GM23338 (cell line): ENCODE data around the gene IGSF9B. TPM values are rescaled to one million over a fixed set of nuclear protein-coding genes. Genes with fewer than 3 reads are reported as not detected.

Experiments used
- ATAC-seq: fragments of 200-7000 bp; cut with Tn5 transposase; 3 replicates; pipeline ENCODE4 v1.9.1; 2020
- DNase-seq: peaks from one replicate; pipeline ENCODE4 v3.0.0-alpha.2; 2015; ENCODE audit warnings: low spot score
- H2AFZ ChIP-seq: fragments of 200-600 bp; sonication (generic); 2 replicates; pipeline ENCODE4 v1.8.0; 2016; ENCODE audit warnings: antibody characterized with exemption, mild to moderate bottlenecking, moderate library complexity
- H3F3A ChIP-seq: fragments of 200-600 bp; sonication (generic); replicated peaks from 2 replicates; pipeline ENCODE4 v1.8.0; 2017; ENCODE audit warnings: antibody characterized with exemption, mixed run types, low read depth
- H3K27ac ChIP-seq: fragments of 200-600 bp; sonication (generic); 2 replicates; pipeline ENCODE4 v1.6.1; 2016; ENCODE audit warnings: low read depth
- H3K27me3 ChIP-seq: fragments of 200-600 bp; sonication (generic); 2 replicates; pipeline ENCODE4 v1.8.0; 2016; ENCODE audit warnings: mild to moderate bottlenecking, mixed run types, moderate library complexity; ENCODE audit not compliant: insufficient read depth
- H3K36me3 ChIP-seq: fragments of 200-600 bp; sonication (generic); 2 replicates; pipeline ENCODE4 v1.8.0; 2016; ENCODE audit warnings: mild to moderate bottlenecking; ENCODE audit not compliant: insufficient read depth
- H3K4me1 ChIP-seq: fragments of 200-600 bp; sonication (generic); 2 replicates; pipeline ENCODE4 v1.8.0; 2016; ENCODE audit warnings: mild to moderate bottlenecking, moderate library complexity; ENCODE audit not compliant: insufficient read depth
- H3K4me2 ChIP-seq: fragments of 200-600 bp; sonication (generic); 2 replicates; pipeline ENCODE4 v1.7.1; 2017; ENCODE audit warnings: mixed run types
- H3K4me3 ChIP-seq: fragments of 200-600 bp; sonication (generic); 2 replicates; pipeline ENCODE4 v1.6.1; 2016; ENCODE audit warnings: mixed run types
- H3K79me2 ChIP-seq: fragments of 200-600 bp; sonication (generic); replicated peaks from 2 replicates; pipeline ENCODE4 v1.8.0; 2017; ENCODE audit warnings: mild to moderate bottlenecking; ENCODE audit not compliant: insufficient read depth
- H3K9me2 ChIP-seq: fragments of 200-600 bp; sonication (generic); 2 replicates; pipeline ENCODE4 v1.8.0; 2017; ENCODE audit not compliant: insufficient read depth
- H4K20me1 ChIP-seq: fragments of 200-600 bp; sonication (generic); replicated peaks from 2 replicates; pipeline ENCODE4 v1.8.0; 2017; ENCODE audit warnings: mild to moderate bottlenecking; ENCODE audit not compliant: insufficient read depth
- H3K27ac Mint-ChIP-seq: 2 replicates; pipeline ENCODE4 v1.8.0; 2020; ENCODE audit warnings: inconsistent platforms, mild to moderate bottlenecking, moderate library complexity, mixed read lengths
- H3K27me3 Mint-ChIP-seq: 3 replicates; pipeline ENCODE4 v1.8.0; 2022; ENCODE audit warnings: low read depth, mild to moderate bottlenecking, moderate library complexity, mixed read lengths, inconsistent platforms; ENCODE audit not compliant: insufficient read depth, poor library complexity
- H3K36me3 Mint-ChIP-seq: 3 replicates; pipeline ENCODE4 v1.8.0; 2021; ENCODE audit warnings: low read depth, mild to moderate bottlenecking, inconsistent platforms, moderate library complexity, mixed read lengths
- H3K4me1 Mint-ChIP-seq: 3 replicates; pipeline ENCODE4 v1.8.0; 2020; ENCODE audit warnings: mild to moderate bottlenecking, inconsistent platforms, mixed read lengths
- H3K4me3 Mint-ChIP-seq: 3 replicates; pipeline ENCODE4 v1.8.0; 2021; ENCODE audit warnings: moderate library complexity, mild to moderate bottlenecking, inconsistent platforms, mixed read lengths
- H3K9me3 Mint-ChIP-seq: 3 replicates; pipeline ENCODE4 v1.8.0; 2020; ENCODE audit warnings: moderate library complexity, mild to moderate bottlenecking, inconsistent platforms, mixed read lengths
- CREB1 ChIP-seq: fragments of 250-450 bp; sonication (Bioruptor Pico); IDR thresholded peaks from 2 replicates; pipeline ENCODE4 v1.5.0; 2020; ENCODE audit warnings: low read depth, mild to moderate bottlenecking, moderate library complexity
- ETS1 ChIP-seq: IDR thresholded peaks from 2 replicates; pipeline ENCODE4 v1.6.1; 2016; ENCODE audit warnings: antibody characterized with exemption
- EZH2 ChIP-seq: fragments of 200-600 bp; sonication (generic); IDR thresholded peaks from one replicate; pipeline ENCODE4 v1.8.0; 2017; ENCODE audit warnings: antibody characterized with exemption, mild to moderate bottlenecking, low read depth; ENCODE audit not compliant: unreplicated experiment
- JUNB ChIP-seq: IDR thresholded peaks from one replicate; pipeline ENCODE4 v1.6.1; 2016; ENCODE audit warnings: antibody characterized with exemption; ENCODE audit not compliant: unreplicated experiment
- NANOG ChIP-seq: IDR thresholded peaks from 2 replicates; pipeline ENCODE4 v1.6.1; 2016; ENCODE audit warnings: antibody characterized with exemption, borderline replicate concordance
- REST ChIP-seq: IDR thresholded peaks from one replicate; pipeline ENCODE4 v1.6.1; 2018; ENCODE audit warnings: antibody characterized with exemption; ENCODE audit not compliant: unreplicated experiment
- STAT1 ChIP-seq: IDR thresholded peaks from one replicate; pipeline ENCODE4 v1.6.1; 2016; ENCODE audit warnings: antibody characterized with exemption; ENCODE audit not compliant: unreplicated experiment
- ZNF114 ChIP-seq: fragments of 250-450 bp; sonication (Bioruptor Pico); IDR thresholded peaks from 2 replicates; pipeline ENCODE4 v1.5.0; 2020; ENCODE audit warnings: mild to moderate bottlenecking, moderate library complexity
- ZNF331 ChIP-seq: fragments of 250-450 bp; sonication (Bioruptor Pico); IDR thresholded peaks from 2 replicates; pipeline ENCODE4 v1.5.0; 2020; ENCODE audit warnings: low read depth, mild to moderate bottlenecking, moderate library complexity
- ZNF462 ChIP-seq: fragments of 250-450 bp; sonication (Bioruptor Pico); IDR thresholded peaks from 2 replicates; pipeline ENCODE4 v1.5.0; 2020; ENCODE audit warnings: mild to moderate bottlenecking, moderate library complexity
- polyA plus RNA-seq: library from polyadenylated mRNA; unstranded; fragments of >200 nt; fragmentation: Nextera tagmentation; extraction: Ambion mirVana; gene quantifications from 2 replicates; pipeline ENCODE4 v1.2.1, GENCODE V29; 2016
- total RNA-seq: library from RNA; depleted of rRNA; stranded (reverse); fragments of >200 nt; shearing (Covaris generic); gene quantifications from 2 replicates; pipeline ENCODE4 v1.2.3, GENCODE V29; 2014

IGSF9B gene
- total and polyA plus RNA-seq, 2 experiments from 2014 or later: 8.7 to 51.2 TPM

- Histone ChIP-seq H3F3A (no peaks in the 10 kb centered on the region), H4K20me1 (no peaks in the 10 kb centered on the region; the same call in 1 of the 2 replicates), H3K27ac (no peak overlapping the region), H3K36me3 (peaks cover 11% of the 10 kb centered on the region), H3K9me2 (no peaks in the 10 kb centered on the region), H3K79me2 (no peaks in the 10 kb centered on the region), H3K4me2 (no peak overlapping the region), H3K4me3 (no peak overlapping the region), H2AFZ (no peak overlapping the region), H3K27me3 (no peaks in the 10 kb centered on the region), H3K4me1 (no peaks in the 10 kb centered on the region)
- TF ChIP-seq REST: no peak
- no peak for TF ChIP-seq EZH2
- no peak for TF ChIP-seq CREB1 (CRISPR knock-in tag)
- no peak for TF ChIP-seq STAT1
- no peak for TF ChIP-seq JUNB
- no peak for TF ChIP-seq ZNF114 (CRISPR knock-in tag)
- no peak for TF ChIP-seq NANOG
- H3K36me3 Mint-ChIP-seq: peaks cover 68% of the 10 kb centered on the region
- peaks cover 3% of the 10 kb centered on the region for H3K27me3 Mint-ChIP-seq
- DNase-seq (no peak), ATAC-seq (no peak)
- H3K27ac Mint-ChIP-seq: no peak overlapping the region
- no peaks in the 10 kb centered on the region; the same call in 2 of the 3 replicates for H3K4me1 Mint-ChIP-seq
- H3K9me3 Mint-ChIP-seq: no peaks in the 10 kb centered on the region
- H3K4me3 Mint-ChIP-seq: no peak overlapping the region
Observed at GRCh38 chr11:133906241-133906640, 50.5 kb downstream of the IGSF9B start.

- no peak for DNase-seq
- ATAC-seq: no peak
- Histone ChIP-seq H3K4me1 (no peaks in the 10 kb centered on the region), H3K36me3 (peaks cover 6% of the 10 kb centered on the region; the same call in 1 of the 2 replicates), H3F3A (no peaks in the 10 kb centered on the region), H3K4me3 (no peak overlapping the region), H4K20me1 (no peaks in the 10 kb centered on the region; the same call in 1 of the 2 replicates), H3K9me2 (no peaks in the 10 kb centered on the region), H3K27me3 (no peaks in the 10 kb centered on the region), H3K79me2 (no peaks in the 10 kb centered on the region), H2AFZ (no peak overlapping the region), H3K4me2 (no peak overlapping the region), H3K27ac (no peak overlapping the region)
- H3K4me1 Mint-ChIP-seq: no peaks in the 10 kb centered on the region; the same call in 2 of the 3 replicates
- H3K4me3 Mint-ChIP-seq: no peak overlapping the region
- peaks cover 3% of the 10 kb centered on the region for H3K27me3 Mint-ChIP-seq
- peaks cover 64% of the 10 kb centered on the region for H3K36me3 Mint-ChIP-seq
- no peaks in the 10 kb centered on the region for H3K9me3 Mint-ChIP-seq
- no peak overlapping the region for H3K27ac Mint-ChIP-seq
- TF ChIP-seq ZNF331 (no peak), ZNF462 (no peak), ETS1 (no peak), JUNB (no peak)
Observed at GRCh38 chr11:133905677-133906156, 51.1 kb downstream of the IGSF9B start.
